GM23248 (cell line): Measurements from ENCODE around the gene MIER2.

Experiments
- EZH2 ChIP-seq: fragments of 200-600 bp; sonication (generic); IDR thresholded peaks from 2 replicates; pipeline ENCODE4 v1.6.1; 2018; ENCODE audit warnings: antibody characterized with exemption, mild to moderate bottlenecking; ENCODE audit not compliant: insufficient read depth, poor library complexity, severe bottlenecking
- EZH2phosphoT487 ChIP-seq: fragments of 200-600 bp; sonication (generic); IDR thresholded peaks from 2 replicates; pipeline ENCODE4 v1.6.1; 2018; ENCODE audit warnings: antibody characterized with exemption, moderate library complexity, mild to moderate bottlenecking, low read depth; ENCODE audit not compliant: insufficient read depth

DNA sequence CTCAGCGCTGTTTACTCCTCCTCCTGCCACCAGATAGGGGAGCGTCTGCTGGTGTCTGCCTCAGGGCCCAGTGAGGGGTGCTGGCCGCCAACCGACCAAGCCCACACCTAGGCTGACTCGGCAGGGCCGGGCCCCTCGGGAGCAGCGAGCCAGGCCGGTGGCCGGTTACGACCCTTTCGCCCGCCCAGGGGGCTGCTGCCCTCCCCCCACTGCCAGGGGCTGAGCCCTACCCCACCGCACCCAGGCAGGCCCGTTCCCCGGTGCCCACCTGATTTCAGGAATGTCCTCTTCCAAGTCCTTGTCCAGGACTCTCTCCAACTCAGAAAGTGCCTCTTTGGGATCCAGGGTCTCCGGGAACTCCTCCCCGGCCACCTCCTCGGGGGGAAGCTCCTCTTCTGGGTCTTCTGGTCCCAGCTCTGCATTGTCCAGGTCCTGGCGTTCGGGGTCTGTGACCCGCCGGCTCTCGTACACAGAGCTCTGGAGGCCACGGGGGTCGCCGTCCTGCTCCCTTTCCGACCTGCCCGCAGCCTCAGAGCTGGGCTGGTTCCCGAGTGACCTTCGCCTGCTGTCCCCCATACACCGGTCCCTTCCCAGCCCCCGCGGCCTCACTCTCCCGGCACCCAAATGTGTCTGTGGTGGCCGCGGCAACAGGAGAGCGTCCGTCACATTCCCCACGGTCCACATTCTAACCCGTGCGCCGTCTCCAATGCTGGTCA, 31.0 kb upstream of the MIER2 start:
- TF ChIP-seq EZH2phosphoT487, result no peak
- no peak for TF ChIP-seq EZH2
